Chondrocyte (in vitro differentiated cells): ENCODE data around the gene SGMS2. TPM values are rescaled to one million over a fixed set of nuclear protein-coding genes. Genes with fewer than 3 reads are reported as not detected.
A peak's percentile ranks its signal among the peaks of the same experiment; 100 is the strongest.

ENCODE experiments used
- DNase-seq: peaks from one replicate; pipeline ENCODE4 v3.0.0; 2021; ENCODE audit warnings: mixed read lengths, low spot score
- H3K27ac Mint-ChIP-seq: one replicate; pipeline ENCODE4 v1.8.0; 2021; ENCODE audit warnings: mild to moderate bottlenecking, moderate library complexity, mixed read lengths; ENCODE audit not compliant: unreplicated experiment
- H3K27me3 Mint-ChIP-seq: 2 replicates; pipeline ENCODE4 v1.8.0; 2021; ENCODE audit warnings: low read depth, mixed read lengths
- H3K36me3 Mint-ChIP-seq: 2 replicates; pipeline ENCODE4 v1.8.0; 2021; ENCODE audit warnings: low read depth, mixed read lengths
- H3K4me1 Mint-ChIP-seq: 2 replicates; pipeline ENCODE4 v1.8.0; 2021; ENCODE audit warnings: low read depth, mild to moderate bottlenecking, mixed read lengths
- H3K4me3 Mint-ChIP-seq: one replicate; pipeline ENCODE4 v1.8.0; 2021; ENCODE audit warnings: mild to moderate bottlenecking, moderate library complexity, mixed read lengths; ENCODE audit not compliant: unreplicated experiment
- H3K9me3 Mint-ChIP-seq: 2 replicates; pipeline ENCODE4 v1.8.0; 2021; ENCODE audit warnings: low read depth, mixed read lengths
- total RNA-seq: library from RNA; stranded (reverse); gene quantifications from 3 replicates; pipeline ENCODE4 v1.2.1, GENCODE V29; 2021
- TF ChIP-seq, protein P1 (sequence below): fragments of 200-600 bp; sonication (generic); IDR thresholded peaks from 2 replicates; pipeline ENCODE4 v1.5.0; 2021; ENCODE audit warnings: antibody characterized with exemption, mild to moderate bottlenecking, moderate library complexity

SGMS2 gene
- total RNA-seq, 1 donor from 2014 or later, result 71.5 TPM

- no peak for DNase-seq
- TF ChIP-seq, protein P1, sequence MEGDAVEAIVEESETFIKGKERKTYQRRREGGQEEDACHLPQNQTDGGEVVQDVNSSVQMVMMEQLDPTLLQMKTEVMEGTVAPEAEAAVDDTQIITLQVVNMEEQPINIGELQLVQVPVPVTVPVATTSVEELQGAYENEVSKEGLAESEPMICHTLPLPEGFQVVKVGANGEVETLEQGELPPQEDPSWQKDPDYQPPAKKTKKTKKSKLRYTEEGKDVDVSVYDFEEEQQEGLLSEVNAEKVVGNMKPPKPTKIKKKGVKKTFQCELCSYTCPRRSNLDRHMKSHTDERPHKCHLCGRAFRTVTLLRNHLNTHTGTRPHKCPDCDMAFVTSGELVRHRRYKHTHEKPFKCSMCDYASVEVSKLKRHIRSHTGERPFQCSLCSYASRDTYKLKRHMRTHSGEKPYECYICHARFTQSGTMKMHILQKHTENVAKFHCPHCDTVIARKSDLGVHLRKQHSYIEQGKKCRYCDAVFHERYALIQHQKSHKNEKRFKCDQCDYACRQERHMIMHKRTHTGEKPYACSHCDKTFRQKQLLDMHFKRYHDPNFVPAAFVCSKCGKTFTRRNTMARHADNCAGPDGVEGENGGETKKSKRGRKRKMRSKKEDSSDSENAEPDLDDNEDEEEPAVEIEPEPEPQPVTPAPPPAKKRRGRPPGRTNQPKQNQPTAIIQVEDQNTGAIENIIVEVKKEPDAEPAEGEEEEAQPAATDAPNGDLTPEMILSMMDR, result no peak
- Mint-ChIP-seq H3K4me3 (no peak overlapping the region), H3K36me3 (peaks cover 16% of the 10 kb centered on the region), H3K27ac (peak overlapping the region; percentile 92), H3K4me1 (peaks cover 23% of the 10 kb centered on the region), H3K9me3 (peaks cover 8% of the 10 kb centered on the region), H3K27me3 (no peaks in the 10 kb centered on the region)
These were observed 126.2 kb downstream of the SGMS2 start for GRCh38 chr4:107950746-107951540.

DNA sequence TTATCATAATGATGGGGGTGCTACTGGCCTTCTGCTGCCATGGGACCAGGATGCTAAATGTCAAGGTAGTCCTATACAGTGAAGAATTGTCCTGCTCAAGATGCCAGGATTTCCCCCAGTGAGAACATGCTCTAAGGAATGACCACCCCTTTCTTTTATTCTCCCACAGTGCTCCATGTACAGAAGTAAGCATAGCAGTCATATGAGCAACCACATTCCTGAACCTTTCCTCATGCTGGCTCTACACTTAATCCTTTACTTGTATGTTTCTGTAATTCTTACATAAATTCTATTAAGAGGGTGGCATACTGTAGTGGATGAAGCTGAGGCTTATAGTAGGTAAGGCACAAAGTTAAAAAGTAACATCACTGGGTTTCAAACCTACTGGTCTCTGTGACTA lies 126.8 kb downstream of the SGMS2 start:
- Mint-ChIP-seq H3K27me3 (no peaks in the 10 kb centered on the region), H3K9me3 (peaks cover 14% of the 10 kb centered on the region), H3K27ac (peak overlapping the region; percentile 92), H3K4me1 (peaks cover 23% of the 10 kb centered on the region), H3K36me3 (peaks cover 22% of the 10 kb centered on the region), H3K4me3 (no peak overlapping the region)
- no peak for DNase-seq
- TF ChIP-seq, protein P1, result no peak

GRCh38 chr4:107956011-107956410 lies 131.3 kb downstream of the SGMS2 start:
- no peak for DNase-seq
- peaks cover 18% of the 10 kb centered on the region for H3K36me3 Mint-ChIP-seq
- peaks cover 19% of the 10 kb centered on the region for H3K4me1 Mint-ChIP-seq
- H3K27ac Mint-ChIP-seq, result no peak overlapping the region
- TF ChIP-seq, protein P1, result no peak
- H3K27me3 Mint-ChIP-seq, result no peaks in the 10 kb centered on the region
- no peak overlapping the region for H3K4me3 Mint-ChIP-seq
- peaks cover 34% of the 10 kb centered on the region for H3K9me3 Mint-ChIP-seq

Other genes starting within 250 kb of the SGMS2 start
- gene PAPSS1, start 104.7 kb upstream of the SGMS2 start, total RNA-seq, result 104 to 155 TPM (median 105 TPM) in 3 replicates
- 14.0 to 16.9 TPM (median 16.4 TPM) in 3 replicates for gene CYP2U1, start 106.6 kb downstream of the SGMS2 start, total RNA-seq
- 20.4 to 27.4 TPM (median 21.6 TPM) in 3 replicates for gene HADH, start 165.0 kb downstream of the SGMS2 start, total RNA-seq